ENCODE results near the gene TM4SF1. TPM values are rescaled to one million over a fixed set of nuclear protein-coding genes. Genes with fewer than 3 reads are reported as not detected.

The TM4SF1 gene
- total RNA-seq, 1 donor from 2014 or later: 28.9 TPM

GRCh38 chr3:149424918-149425317, 47.5 kb upstream of the TM4SF1 start:
- no peak overlapping the region for H3K4me2 ChIP-seq (ENCODE audit: low read length)
- no peak overlapping the region for H3K27ac Mint-ChIP-seq (ENCODE audit: unreplicated experiment)
- no peaks in the 10 kb centered on the region for H3K4me1 ChIP-seq (ENCODE audit: insufficient read depth, low read length)
- no peak overlapping the region for H2AFZ ChIP-seq (ENCODE audit: low read depth, low read length)
- no peaks in the 10 kb centered on the region for H3K9me3 Mint-ChIP-seq (ENCODE audit: unreplicated experiment)
- no peak for TF ChIP-seq CTCF (IDR thresholded peaks at IDR 0.05; ENCODE audit: insufficient read depth, low read depth, low read length)
- no peak for TF ChIP-seq EZH2 (IDR thresholded peaks at IDR 0.05; ENCODE audit: insufficient read depth, low read length)
- H4K20me1 ChIP-seq (ENCODE audit: insufficient read depth, low read length): no peaks in the 10 kb centered on the region
- no peak overlapping the region for H3K9ac ChIP-seq (ENCODE audit: low read length)
- no peaks in the 10 kb centered on the region for H3K9me3 ChIP-seq (ENCODE audit: insufficient read depth, low read depth, low read length)
- H3K27me3 Mint-ChIP-seq (ENCODE audit: low read depth, unreplicated experiment): no peaks in the 10 kb centered on the region
- no peaks in the 10 kb centered on the region for H3K36me3 Mint-ChIP-seq (ENCODE audit: low read depth, unreplicated experiment)
- H3K4me3 Mint-ChIP-seq (ENCODE audit: unreplicated experiment): no peak overlapping the region
- peaks cover 6% of the 10 kb centered on the region for H3K4me1 Mint-ChIP-seq (ENCODE audit: low read depth, unreplicated experiment)
- H3K27ac ChIP-seq (ENCODE audit: low read depth, low read length): no peak overlapping the region
- no peaks in the 10 kb centered on the region for H3K79me2 ChIP-seq (ENCODE audit: insufficient read depth, low read length)
- H3K36me3 ChIP-seq (ENCODE audit: insufficient read depth, low read length): no peaks in the 10 kb centered on the region
- H3K27me3 ChIP-seq (ENCODE audit: insufficient read depth, low read length): no peaks in the 10 kb centered on the region
- no peak for FAIRE-seq
- no peak overlapping the region for H3K4me3 ChIP-seq (ENCODE audit: insufficient read depth, low read depth, low read length)
- no peak for DNase-seq (ENCODE audit: low read depth)

DNA sequence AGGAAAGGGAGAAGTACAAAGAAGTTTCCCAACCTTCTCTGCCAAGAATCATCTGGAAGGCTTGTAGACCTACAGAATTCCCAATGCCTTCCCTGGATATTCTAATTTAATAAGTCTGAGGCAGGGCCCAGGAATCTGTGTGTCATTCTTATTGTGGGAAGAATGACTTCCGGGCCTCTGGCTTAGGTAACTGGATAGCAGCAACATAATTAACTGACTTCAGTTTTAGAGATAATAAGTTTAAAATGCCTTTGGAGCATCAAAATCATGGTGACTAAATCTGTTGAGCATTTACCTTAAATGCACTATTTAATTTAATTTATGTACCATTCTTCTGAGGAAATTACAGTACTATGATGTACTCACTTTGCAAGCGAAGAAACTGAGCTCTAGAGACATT, 44.3 kb upstream of the TM4SF1 start:
- FAIRE-seq (no peak), DNase-seq (ENCODE audit: low read depth) (no peak)
- H3K4me1 ChIP-seq (ENCODE audit: insufficient read depth, low read length): peaks cover 3% of the 10 kb centered on the region
- no peak overlapping the region for H3K4me3 ChIP-seq (ENCODE audit: insufficient read depth, low read depth, low read length)
- H3K27ac ChIP-seq (ENCODE audit: low read depth, low read length): no peak overlapping the region
- no peaks in the 10 kb centered on the region for H3K79me2 ChIP-seq (ENCODE audit: insufficient read depth, low read length)
- no peaks in the 10 kb centered on the region for H3K9me3 ChIP-seq (ENCODE audit: insufficient read depth, low read depth, low read length)
- H3K4me2 ChIP-seq (ENCODE audit: low read length): no peak overlapping the region
- H2AFZ ChIP-seq (ENCODE audit: low read depth, low read length): no peak overlapping the region
- no peaks in the 10 kb centered on the region for H3K27me3 ChIP-seq (ENCODE audit: insufficient read depth, low read length)
- TF ChIP-seq EZH2 (IDR thresholded peaks at IDR 0.05; ENCODE audit: insufficient read depth, low read length) (no peak), CTCF (IDR thresholded peaks at IDR 0.05; ENCODE audit: insufficient read depth, low read depth, low read length) (no peak)
- no peaks in the 10 kb centered on the region for H3K27me3 Mint-ChIP-seq (ENCODE audit: low read depth, unreplicated experiment)
- no peaks in the 10 kb centered on the region for H3K36me3 ChIP-seq (ENCODE audit: insufficient read depth, low read length)
- H4K20me1 ChIP-seq (ENCODE audit: insufficient read depth, low read length): no peaks in the 10 kb centered on the region
- no peak overlapping the region for H3K4me3 Mint-ChIP-seq (ENCODE audit: unreplicated experiment)
- H3K36me3 Mint-ChIP-seq (ENCODE audit: low read depth, unreplicated experiment): no peaks in the 10 kb centered on the region
- no peak overlapping the region for H3K27ac Mint-ChIP-seq (ENCODE audit: unreplicated experiment)
- peaks cover 10% of the 10 kb centered on the region for H3K4me1 Mint-ChIP-seq (ENCODE audit: low read depth, unreplicated experiment)
- H3K9ac ChIP-seq (ENCODE audit: low read length): no peak overlapping the region
- no peaks in the 10 kb centered on the region for H3K9me3 Mint-ChIP-seq (ENCODE audit: unreplicated experiment)

GRCh38 chr3:149419816-149420215, 42.4 kb upstream of the TM4SF1 start:
- Mint-ChIP-seq H3K36me3 (ENCODE audit: low read depth, unreplicated experiment) (no peaks in the 10 kb centered on the region), H3K4me1 (ENCODE audit: low read depth, unreplicated experiment) (peaks cover 8% of the 10 kb centered on the region), H3K27ac (ENCODE audit: unreplicated experiment) (no peak overlapping the region), H3K9me3 (ENCODE audit: unreplicated experiment) (peaks cover 4% of the 10 kb centered on the region), H3K27me3 (ENCODE audit: low read depth, unreplicated experiment) (no peaks in the 10 kb centered on the region), H3K4me3 (ENCODE audit: unreplicated experiment) (no peak overlapping the region)
- no peak for DNase-seq (ENCODE audit: low read depth)
- Histone ChIP-seq H4K20me1 (ENCODE audit: insufficient read depth, low read length) (no peaks in the 10 kb centered on the region), H2AFZ (ENCODE audit: low read depth, low read length) (no peak overlapping the region), H3K9ac (ENCODE audit: low read length) (no peak overlapping the region), H3K27me3 (ENCODE audit: insufficient read depth, low read length) (no peaks in the 10 kb centered on the region), H3K4me1 (ENCODE audit: insufficient read depth, low read length) (peaks cover 3% of the 10 kb centered on the region), H3K9me3 (ENCODE audit: insufficient read depth, low read depth, low read length) (no peaks in the 10 kb centered on the region), H3K4me3 (ENCODE audit: insufficient read depth, low read depth, low read length) (no peak overlapping the region), H3K79me2 (ENCODE audit: insufficient read depth, low read length) (no peaks in the 10 kb centered on the region), H3K27ac (ENCODE audit: low read depth, low read length) (no peak overlapping the region), H3K36me3 (ENCODE audit: insufficient read depth, low read length) (no peaks in the 10 kb centered on the region), H3K4me2 (ENCODE audit: low read length) (no peak overlapping the region)
- TF ChIP-seq CTCF (IDR thresholded peaks at IDR 0.05; ENCODE audit: insufficient read depth, low read depth, low read length): no peak
- TF ChIP-seq EZH2 (IDR thresholded peaks at IDR 0.05; ENCODE audit: insufficient read depth, low read length): no peak
- FAIRE-seq: no peak
